ENCODE data around the gene EDC4. TPM values are rescaled to one million over a fixed set of nuclear protein-coding genes. Genes with fewer than 3 reads are reported as not detected.
"Not testable (repeated sequence)": the region's sequence is repeated elsewhere in the genome, so short reads cannot be mapped to it uniquely, and the experiment has no call there.

EDC4 gene
- total and polyA plus RNA-seq, 5 experiments from 2014 or later = 22.7 to 136 (median 44.0) TPM

- peak overlapping the region; percentile 89 to 99 (median 94) for H3K4me3 Mint-ChIP-seq
- H3K27ac Mint-ChIP-seq = peak overlapping the region; percentile 73 to 99 (median 97)
- no peaks in the 10 kb centered on the region for H3K27me3 Mint-ChIP-seq
- H3K9me3 Mint-ChIP-seq = no peaks in the 10 kb centered on the region
- H3K36me3 Mint-ChIP-seq = peaks cover 0 to 3% (median 0%) of the 10 kb centered on the region in 3 donors
- DNase-seq (no peak), ATAC-seq (peak in 1 of 2 donors; percentile 5)
- POLR2A ChIA-PET = interaction anchor here (0.6 to 3.2 kb wide), 5 partner anchors 10 to 51 kb away, joined by 3 to 15 read pairs (median 7); partner anchors contain the start of genes EDC4 and PSMB10
- peaks cover 15 to 54% (median 41%) of the 10 kb centered on the region in 4 donors for H3K4me1 Mint-ChIP-seq
Observed at GRCh38 chr16:67893743-67894399, 21.0 kb downstream of the EDC4 start.

DNA sequence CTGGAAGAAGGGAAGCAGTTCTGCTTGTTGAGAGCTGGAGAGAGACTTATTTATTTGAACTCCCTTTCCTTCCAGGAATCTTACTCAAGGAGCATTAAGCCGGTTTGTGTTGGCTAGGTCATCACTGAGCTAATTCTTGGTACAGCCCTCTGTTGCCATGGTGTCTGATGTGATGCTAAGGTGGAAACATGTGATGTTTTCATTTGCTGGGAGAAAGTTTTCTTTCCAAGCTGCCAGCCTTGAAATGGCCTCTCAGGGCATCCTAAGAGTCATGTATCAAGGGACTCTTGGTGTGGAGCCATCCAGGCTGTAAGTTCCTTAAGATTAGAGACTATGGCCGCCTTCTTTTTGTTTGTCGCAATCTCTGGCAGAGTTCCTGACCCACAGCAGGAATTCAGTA is 24.4 kb downstream of the EDC4 start:
- peak overlapping the region in 3 of 10 donors; percentile 9 to 49 (median 45) for H3K4me3 Mint-ChIP-seq
- no peaks in the 10 kb centered on the region for H3K27me3 Mint-ChIP-seq
- H3K4me1 Mint-ChIP-seq = peaks cover 22 to 67% (median 47%) of the 10 kb centered on the region in 4 donors
- DNase-seq (no peak), ATAC-seq (no peak)
- no peaks in the 10 kb centered on the region for H3K9me3 Mint-ChIP-seq
- peak overlapping the region in 3 of 10 donors; percentile 25 to 75 (median 64) for H3K27ac Mint-ChIP-seq
- peaks cover 0 to 18% (median 0%) of the 10 kb centered on the region in 3 donors for H3K36me3 Mint-ChIP-seq
- POLR2A ChIA-PET = interaction anchor here (0.7 to 1.4 kb wide), 4 partner anchors 14 to 39 kb away, joined by 3 to 4 read pairs (median 3); partner anchors contain the start of genes EDC4 and PSMB10

DNA sequence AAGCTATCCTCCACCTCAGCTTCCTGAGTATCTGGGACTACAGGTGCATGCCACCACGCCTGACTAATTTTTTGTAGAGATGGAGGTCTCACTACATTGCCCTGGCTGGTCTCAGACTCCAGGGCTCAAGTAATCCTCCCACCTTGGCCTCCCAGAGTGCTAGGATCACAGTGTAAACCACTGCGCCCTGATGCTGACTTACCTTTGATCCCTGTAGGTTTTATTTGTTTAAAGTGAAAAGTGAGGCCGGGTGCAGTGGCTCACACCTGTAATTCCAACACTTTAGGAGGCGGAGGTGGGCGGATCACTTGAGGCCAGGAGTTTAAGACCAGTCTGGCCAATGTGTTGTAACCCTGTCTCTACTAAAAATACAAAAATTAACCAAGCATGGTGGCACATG is 28.9 kb downstream of the EDC4 start:
- no peaks in the 10 kb centered on the region for H3K27me3 Mint-ChIP-seq
- POLR2A ChIA-PET = interaction anchor here (0.7 kb wide), 1 partner anchor 34 kb away, joined by 3 read pairs; no protein-coding TSS in a partner anchor
- DNase-seq (no peak), ATAC-seq (no peak)
- peaks cover 0 to 36% (median 0%) of the 10 kb centered on the region in 3 donors for H3K36me3 Mint-ChIP-seq
- H3K27ac Mint-ChIP-seq = peak overlapping the region in 1 of 10 donors; percentile 38
- H3K9me3 Mint-ChIP-seq = no peaks in the 10 kb centered on the region
- H3K4me1 Mint-ChIP-seq = peaks cover 16 to 33% (median 23%) of the 10 kb centered on the region in 4 donors
- no peak overlapping the region for H3K4me3 Mint-ChIP-seq

DNA sequence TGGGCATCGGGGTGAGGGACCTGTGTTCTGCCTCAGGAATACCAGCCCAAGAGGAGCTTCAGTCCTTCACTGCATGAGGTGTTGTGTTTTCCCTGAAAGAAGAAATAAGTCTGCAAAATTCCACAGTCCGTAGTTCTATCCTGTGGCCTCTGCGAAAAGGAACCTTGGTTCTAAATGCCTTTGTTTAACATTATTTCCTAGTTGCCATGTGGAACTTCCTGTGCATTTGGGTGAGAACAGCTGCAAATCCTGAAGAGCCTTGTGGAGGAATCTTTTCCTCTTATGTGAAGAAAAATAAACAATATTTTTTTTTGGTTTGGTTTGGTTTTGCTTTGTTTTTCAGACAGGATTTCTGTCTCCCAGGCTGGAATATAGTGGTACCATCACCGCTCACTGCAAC is 30.0 kb downstream of the EDC4 start:
- Mint-ChIP-seq H3K36me3 (peaks cover 0 to 35% (median 0%) of the 10 kb centered on the region in 3 donors), H3K27me3 (no peaks in the 10 kb centered on the region), H3K9me3 (no peaks in the 10 kb centered on the region), H3K27ac (peak overlapping the region in 4 of 10 donors; percentile 47 to 67 (median 54)), H3K4me3 (no peak overlapping the region), H3K4me1 (peaks cover 10 to 25% (median 16%) of the 10 kb centered on the region in 4 donors)
- DNase-seq (no peak), ATAC-seq (no peak)
- POLR2A ChIA-PET = interaction anchor here (0.6 to 1.4 kb wide), 2 partner anchors 32 to 730 kb away, joined by 3 to 8 read pairs; no protein-coding TSS in a partner anchor

DNA sequence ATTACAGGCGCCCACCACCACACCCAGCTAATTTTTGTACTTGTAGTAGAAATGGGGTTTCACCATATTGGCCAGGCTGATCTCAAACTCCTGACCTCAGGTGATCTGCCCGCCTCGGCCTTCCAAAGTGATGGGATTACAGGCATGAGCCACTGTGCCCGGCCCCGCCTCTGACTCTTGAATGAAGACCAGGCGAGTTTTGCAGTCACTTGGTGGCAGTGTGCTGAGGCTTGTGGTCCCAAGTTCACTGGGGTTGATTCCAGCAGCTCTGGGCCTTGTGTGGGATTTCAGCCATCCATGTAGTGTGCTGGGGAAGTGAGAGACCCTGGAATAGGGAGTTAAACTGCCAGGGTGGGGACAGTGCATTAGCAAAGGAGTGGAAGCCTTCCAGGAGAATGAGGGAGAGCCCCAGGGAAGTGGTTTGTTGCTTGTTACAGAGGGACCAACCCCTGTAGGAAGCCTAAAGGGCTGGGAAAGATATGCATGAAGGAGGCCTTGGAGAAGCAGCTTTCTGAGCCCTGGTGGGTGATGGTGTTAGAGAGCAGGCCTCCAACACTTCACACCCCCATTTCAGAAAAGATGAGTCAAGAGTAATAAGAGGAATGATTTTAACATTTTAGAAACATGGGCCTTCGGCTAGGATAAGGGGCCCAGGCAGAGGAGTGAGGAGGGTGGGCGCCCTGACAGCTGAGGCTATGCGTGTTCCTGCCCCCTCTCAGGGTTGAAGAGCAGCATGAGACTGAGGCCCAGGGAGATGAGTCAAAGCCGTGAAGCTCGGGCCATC is 34.7 kb downstream of the EDC4 start:
- Mint-ChIP-seq H3K9me3 (no peaks in the 10 kb centered on the region), H3K27me3 (no peaks in the 10 kb centered on the region), H3K27ac (peak overlapping the region in 7 of 10 donors; percentile 6 to 90 (median 69)), H3K4me1 (peaks cover 8 to 21% (median 11%) of the 10 kb centered on the region in 4 donors), H3K36me3 (peaks cover 0 to 33% (median 0%) of the 10 kb centered on the region in 3 donors), H3K4me3 (no peak overlapping the region)
- ATAC-seq (no peak), DNase-seq (no peak)
- POLR2A ChIA-PET = interaction anchor here (1.1 kb wide), 1 partner anchor 15 kb away, joined by 3 read pairs; the partner anchor contains the start of gene PSKH1

GRCh38 chr16:67909056-67909742 is 36.3 kb downstream of the EDC4 start:
- ATAC-seq (no peak), DNase-seq (no peak)
- peaks cover 0 to 26% (median 0%) of the 10 kb centered on the region in 3 donors for H3K36me3 Mint-ChIP-seq
- no peak overlapping the region for H3K4me3 Mint-ChIP-seq
- no peaks in the 10 kb centered on the region for H3K27me3 Mint-ChIP-seq
- H3K27ac Mint-ChIP-seq = peak overlapping the region in 5 of 10 donors; percentile 45 to 79 (median 60)
- peaks cover 5 to 24% (median 9%) of the 10 kb centered on the region in 4 donors for H3K4me1 Mint-ChIP-seq
- POLR2A ChIA-PET = no interaction called here
- H3K9me3 Mint-ChIP-seq = no peaks in the 10 kb centered on the region

DNA sequence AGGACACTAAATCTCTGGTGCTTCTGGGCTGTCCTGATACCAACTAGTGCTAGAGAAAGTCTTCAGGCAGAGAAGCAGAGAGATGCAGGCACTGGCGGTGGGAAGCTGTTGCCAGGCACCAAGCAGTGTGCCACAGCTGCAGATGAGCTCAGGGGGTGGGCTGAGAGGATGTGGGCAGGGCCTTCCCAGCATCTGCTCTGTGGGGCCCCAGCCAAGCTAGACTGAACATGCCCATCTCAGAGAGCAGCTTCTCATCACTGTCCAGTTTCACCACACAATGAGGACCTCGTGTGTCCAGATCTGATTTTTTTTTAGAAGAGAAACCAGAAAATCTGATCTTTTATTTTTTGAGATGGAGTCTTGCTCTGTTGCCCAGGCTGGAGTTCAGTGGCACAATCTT is 37.3 kb downstream of the EDC4 start:
- Mint-ChIP-seq H3K4me3 (no peak overlapping the region), H3K4me1 (peaks cover 12 to 27% (median 13%) of the 10 kb centered on the region in 4 donors), H3K36me3 (peaks cover 0 to 28% (median 0%) of the 10 kb centered on the region in 3 donors), H3K27ac (peak overlapping the region in 2 of 10 donors; percentile 22 to 52), H3K27me3 (no peaks in the 10 kb centered on the region), H3K9me3 (no peaks in the 10 kb centered on the region)
- ATAC-seq = peak; percentile 47 to 82
- DNase-seq = peak in 1 of 10 donors; percentile 26
- POLR2A ChIA-PET = no interaction called here

DNA sequence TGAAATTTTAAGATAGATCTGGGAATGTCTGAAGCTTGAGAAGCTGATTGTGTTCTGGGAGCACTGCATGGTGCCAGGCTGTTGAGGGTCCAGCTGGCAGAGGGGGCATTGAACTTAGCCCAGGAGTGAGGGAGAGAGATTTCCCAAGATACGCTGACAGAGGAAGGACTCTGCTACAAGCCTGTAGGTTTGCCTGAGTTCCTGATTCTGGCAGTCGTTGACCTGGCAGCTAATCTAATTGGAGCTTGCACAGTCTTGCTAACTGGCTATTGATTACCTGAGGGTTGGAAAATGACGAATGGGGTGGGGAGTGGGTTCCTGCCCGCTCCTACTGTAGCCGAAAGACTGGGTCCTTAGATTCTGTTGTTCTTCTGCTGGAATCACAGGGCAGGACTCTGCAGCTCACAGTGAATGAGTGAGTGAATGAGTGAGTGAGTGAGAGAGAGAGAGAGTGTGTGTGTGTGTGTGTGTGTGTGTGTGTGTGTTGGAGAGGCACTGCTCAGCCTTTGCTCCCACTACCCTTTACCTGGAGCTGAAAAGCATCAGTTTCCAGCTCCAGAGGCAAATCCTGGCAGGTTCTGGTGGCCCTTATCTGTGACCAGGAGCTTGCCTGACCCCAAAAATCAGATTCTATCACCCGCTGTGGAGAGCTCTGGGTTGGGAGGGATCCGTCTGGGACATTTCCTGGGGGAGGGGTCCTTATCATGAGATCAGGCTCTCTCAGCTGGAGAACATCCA is 42.1 kb downstream of the EDC4 start:
- no peak overlapping the region for H3K4me3 Mint-ChIP-seq
- peaks cover 26 to 58% (median 26%) of the 10 kb centered on the region in 4 donors for H3K4me1 Mint-ChIP-seq
- peak overlapping the region in 1 of 10 donors; percentile 74 for H3K27ac Mint-ChIP-seq
- H3K27me3 Mint-ChIP-seq = no peaks in the 10 kb centered on the region
- H3K9me3 Mint-ChIP-seq = no peaks in the 10 kb centered on the region
- ATAC-seq (no peak), DNase-seq (no peak)
- POLR2A ChIA-PET = no interaction called here
- peaks cover 0 to 31% (median 0%) of the 10 kb centered on the region in 3 donors for H3K36me3 Mint-ChIP-seq

- H3K27ac Mint-ChIP-seq, DNase-seq, H3K27me3 Mint-ChIP-seq, POLR2A ChIA-PET, H3K9me3 Mint-ChIP-seq, H3K4me3 Mint-ChIP-seq, ATAC-seq: not testable (repeated sequence)
- peaks cover 0 to 28% (median 0%) of the 10 kb centered on the region in 3 donors for H3K36me3 Mint-ChIP-seq
- H3K4me1 Mint-ChIP-seq = peaks cover 25 to 53% (median 27%) of the 10 kb centered on the region in 4 donors
Observed at GRCh38 chr16:67915496-67915769, 42.6 kb downstream of the EDC4 start.

DNA sequence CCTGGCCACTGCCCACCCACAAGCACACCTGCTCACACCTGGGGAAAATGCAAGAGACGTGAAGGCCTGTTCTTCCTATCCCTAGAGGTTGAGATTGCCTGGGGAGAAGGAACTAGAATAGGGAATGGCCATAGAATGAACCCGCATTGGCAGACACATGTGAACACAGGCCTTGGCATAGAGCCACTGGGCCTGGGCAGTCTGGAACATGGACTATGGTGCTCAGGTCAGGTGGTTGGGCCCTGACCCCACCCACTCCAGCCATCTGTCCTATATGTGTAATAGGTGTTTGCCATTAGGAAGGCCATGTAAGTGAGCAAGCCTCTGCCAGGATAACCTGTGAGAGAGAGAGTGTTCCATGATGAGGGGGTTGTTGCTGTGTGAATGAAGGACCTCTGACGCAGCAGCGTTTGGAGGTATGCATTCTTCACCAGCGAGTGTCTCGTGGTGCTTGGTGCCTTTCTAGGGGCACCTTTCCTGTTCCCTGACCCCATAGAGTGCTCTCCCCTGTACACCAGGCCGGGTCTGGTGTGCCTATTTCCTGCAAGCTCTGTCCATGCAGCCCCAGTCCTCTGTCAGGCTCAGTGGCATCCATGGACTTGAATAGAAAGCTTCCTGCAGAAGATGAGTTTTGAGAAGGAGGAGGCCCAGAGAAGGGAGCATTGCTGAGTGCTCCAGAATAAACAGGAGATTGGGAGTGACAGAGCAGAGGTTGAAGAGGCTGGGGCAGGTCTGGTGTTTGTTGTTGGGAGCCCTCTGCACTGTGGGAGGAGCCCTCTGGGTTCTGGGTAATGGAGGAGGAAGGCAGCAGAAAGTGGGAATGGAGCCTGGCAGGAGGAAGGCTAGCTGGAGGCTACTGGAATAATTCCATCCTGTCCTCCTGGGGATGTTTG is 43.2 kb downstream of the EDC4 start:
- no peaks in the 10 kb centered on the region for H3K27me3 Mint-ChIP-seq
- peaks cover 0 to 28% (median 0%) of the 10 kb centered on the region in 3 donors for H3K36me3 Mint-ChIP-seq
- peaks cover 22 to 49% (median 26%) of the 10 kb centered on the region in 4 donors for H3K4me1 Mint-ChIP-seq
- DNase-seq (no peak), ATAC-seq (no peak)
- H3K27ac Mint-ChIP-seq = peak overlapping the region in 4 of 10 donors; percentile 35 to 71 (median 58)
- POLR2A ChIA-PET = interaction anchor here (1.6 kb wide), 1 partner anchor 20 kb away, joined by 3 read pairs; the partner anchor contains the start of gene PSMB10
- no peak overlapping the region for H3K4me3 Mint-ChIP-seq
- H3K9me3 Mint-ChIP-seq = no peaks in the 10 kb centered on the region
